Suppressor macrophage treated with lipopolysaccharide for 4 hours (primary cell): ENCODE data around the gene DIRAS3.
A peak's percentile ranks its signal among the peaks of the same experiment; 100 is the strongest.
"Not testable (repeated sequence)": the region's sequence is repeated elsewhere in the genome, so short reads cannot be mapped to it uniquely, and the experiment has no call there.

Experiments
- DNase-seq: peaks from one replicate; pipeline ENCODE4 v3.0.0-alpha.2; 2020

DIRAS3 gene

GRCh38 chr1:68016381-68016780 is 34.0 kb downstream of the DIRAS3 start:
- DNase-seq: no peak

DNA sequence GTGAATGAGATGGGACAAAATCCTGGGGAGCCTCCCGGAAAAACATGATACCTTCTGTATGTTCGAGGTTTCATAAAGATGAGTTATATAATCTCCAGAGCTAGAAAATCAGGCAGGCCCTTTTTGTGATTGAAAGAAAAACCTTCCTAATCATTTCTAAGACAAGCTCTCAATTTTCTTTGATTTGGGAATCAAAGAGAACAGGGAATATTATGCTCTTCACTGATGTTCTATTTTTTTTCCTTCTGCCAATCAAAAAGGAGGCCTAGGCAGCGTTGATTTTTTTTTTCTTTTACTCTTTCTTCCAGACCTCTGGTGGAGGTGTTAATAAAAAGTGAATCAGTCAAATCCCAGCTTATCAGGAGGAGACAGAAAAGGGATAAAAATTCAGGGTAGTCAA is 34.5 kb downstream of the DIRAS3 start:
- no peak for DNase-seq

- no peak for DNase-seq
Observed at GRCh38 chr1:68015369-68015768, 35.1 kb downstream of the DIRAS3 start.

GRCh38 chr1:68013351-68013750 is 37.1 kb downstream of the DIRAS3 start:
- no peak for DNase-seq

- no peak for DNase-seq
Observed at GRCh38 chr1:68011657-68012375, 38.6 kb downstream of the DIRAS3 start.

DNA sequence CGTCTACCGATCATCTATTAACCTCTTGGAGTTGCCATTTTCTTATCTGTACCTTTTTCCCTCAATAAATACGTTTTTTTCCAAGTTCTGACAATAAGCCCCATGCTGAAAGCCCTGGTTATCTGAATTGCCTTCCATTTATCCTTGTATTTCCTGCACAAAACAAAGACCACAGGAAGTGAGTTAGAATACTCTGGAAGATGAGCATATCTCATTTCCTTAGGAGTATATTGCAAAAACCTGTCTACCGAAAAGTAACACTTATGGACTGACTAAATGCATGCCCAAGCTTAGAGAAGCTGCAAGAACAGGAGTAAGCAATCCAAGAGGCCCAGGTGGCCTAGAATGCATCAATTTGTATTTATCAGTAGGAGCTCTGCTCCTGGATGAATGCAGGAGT is 39.9 kb downstream of the DIRAS3 start:
- no peak for DNase-seq

- DNase-seq: peak; percentile 11
Observed at GRCh38 chr1:68010090-68010489, 40.3 kb downstream of the DIRAS3 start.

DNA sequence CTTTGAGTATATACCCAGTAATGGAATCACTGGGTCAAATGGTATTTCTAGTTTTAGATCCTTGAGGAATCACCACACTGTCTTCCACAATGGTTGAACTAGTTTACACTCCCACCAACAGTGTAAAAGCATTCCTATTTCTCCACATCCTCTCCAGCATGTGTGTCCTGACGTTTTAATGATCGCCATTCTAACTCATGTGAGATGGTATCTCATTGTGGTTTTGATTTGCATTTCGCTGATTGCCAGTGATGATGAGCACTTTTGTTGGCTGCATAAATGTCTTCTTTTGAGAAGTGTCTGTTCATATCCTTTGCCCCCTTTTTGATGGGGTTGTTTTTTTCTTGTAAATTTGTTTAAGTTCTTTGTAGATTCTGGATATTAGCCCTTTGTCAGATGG is 46.8 kb downstream of the DIRAS3 start:
- not testable (repeated sequence) for DNase-seq

DNA sequence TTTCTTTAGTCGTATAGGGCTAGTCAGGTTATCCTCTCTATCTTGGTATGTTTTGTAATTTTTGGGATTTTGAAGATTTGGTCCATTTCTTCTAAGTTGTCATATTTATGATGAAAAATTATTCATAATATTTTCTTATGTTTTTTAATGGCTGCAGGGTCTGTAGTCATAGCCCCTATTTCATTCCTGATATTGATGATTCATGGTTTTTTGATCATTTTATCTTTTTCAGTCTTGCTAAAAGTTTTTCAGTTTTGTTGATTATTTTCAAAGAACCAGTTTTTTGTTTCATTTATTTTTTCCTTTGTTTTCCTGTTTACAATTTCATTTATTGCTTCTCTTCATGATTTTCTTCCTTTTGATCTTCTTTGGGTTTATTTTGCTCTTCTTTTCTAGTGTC is 50.2 kb downstream of the DIRAS3 start:
- no peak for DNase-seq

GRCh38 chr1:67997746-67998145 is 52.7 kb downstream of the DIRAS3 start:
- DNase-seq: no peak
